Neural cell (in vitro differentiated cells): ENCODE measurements around the gene CLEC20A. TPM values are rescaled to one million over a fixed set of nuclear protein-coding genes. Genes with fewer than 3 reads are reported as not detected.

ENCODE experiments used
- H2AFZ ChIP-seq: fragments of 200-600, 300-800 bp; sonication (generic), shearing (Covaris generic); 2 replicates; pipeline ENCODE4 v1.6.0; 2014; ENCODE audit warnings: low read depth, mild to moderate bottlenecking, antibody characterized with exemption, low read length, moderate library complexity
- H3F3A ChIP-seq: fragments of 200-600 bp; shearing (Covaris generic); 2 replicates; pipeline ENCODE4 v1.6.1; 2016; ENCODE audit warnings: mild to moderate bottlenecking, moderate library complexity, mixed read lengths, antibody characterized with exemption, low read length; ENCODE audit not compliant: insufficient read depth, poor library complexity, severe bottlenecking
- H3K27ac ChIP-seq: fragments of 200-600, 300-800 bp; sonication (generic), shearing (Covaris generic); 2 replicates; pipeline ENCODE4 v1.5.1; 2014; ENCODE audit warnings: mild to moderate bottlenecking, low read length, moderate library complexity
- H3K27me3 ChIP-seq: fragments of 300-800, 200-600 bp; sonication (generic), shearing (Covaris generic); 2 replicates; pipeline ENCODE4 v1.6.0; 2014; ENCODE audit warnings: mild to moderate bottlenecking, low read depth, low read length, moderate library complexity; ENCODE audit not compliant: insufficient read depth
- H3K36me3 ChIP-seq: fragments of 300-800, 200-600 bp; sonication (generic), shearing (Covaris generic); 2 replicates; pipeline ENCODE4 v1.5.1; 2014; ENCODE audit warnings: mild to moderate bottlenecking, antibody characterized with exemption, low read length, moderate library complexity; ENCODE audit not compliant: insufficient read depth
- H3K4me2 ChIP-seq: fragments of 300-800, 200-600 bp; sonication (generic), shearing (Covaris generic); 2 replicates; pipeline ENCODE4 v1.6.0; 2014; ENCODE audit warnings: mild to moderate bottlenecking, low read length
- H3K4me3 ChIP-seq: fragments of 300-800, 200-600 bp; sonication (generic), shearing (Covaris generic); 2 replicates; pipeline ENCODE4 v1.5.1; 2014; ENCODE audit warnings: mild to moderate bottlenecking, low read length, moderate library complexity
- H3K79me2 ChIP-seq: fragments of 200-600 bp; shearing (Covaris generic); replicated peaks from 2 replicates; pipeline ENCODE4 v1.6.0; 2014; ENCODE audit warnings: mild to moderate bottlenecking, low read length, moderate library complexity; ENCODE audit not compliant: insufficient read depth
- H3K9ac ChIP-seq: fragments of 300-800, 200-600 bp; sonication (generic), shearing (Covaris generic); 2 replicates; pipeline ENCODE4 v1.6.1; 2016; ENCODE audit warnings: mild to moderate bottlenecking, low read length, mixed read lengths
- H3K9me2 ChIP-seq: fragments of 200-600 bp; shearing (Covaris generic); 2 replicates; pipeline ENCODE4 v1.6.1; 2016; ENCODE audit warnings: mild to moderate bottlenecking, low read length, mixed read lengths; ENCODE audit not compliant: insufficient read depth
- H3K9me3 ChIP-seq: fragments of 200-600, 300-800 bp; sonication (generic), shearing (Covaris generic); 2 replicates; pipeline ENCODE4 v1.6.1; 2016; ENCODE audit warnings: mild to moderate bottlenecking, mixed run types, low read length, moderate library complexity, mixed read lengths
- H4K20me1 ChIP-seq: fragments of 200-600 bp; shearing (Covaris generic); 2 replicates; pipeline ENCODE4 v1.6.1; 2016; ENCODE audit warnings: mild to moderate bottlenecking, mixed run types; ENCODE audit not compliant: insufficient read depth
- EP300 ChIP-seq: fragments of 450-650 bp; conservative IDR thresholded peaks from 2 replicates; pipeline ENCODE4 v1.6.1; 2014; ENCODE audit warnings: antibody characterized with exemption, mild to moderate bottlenecking, moderate library complexity; ENCODE audit not compliant: poor library complexity, severe bottlenecking
- EZH2 ChIP-seq: fragments of 200-600, 300-800 bp; shearing (Covaris generic), sonication (generic); IDR thresholded peaks from 2 replicates; pipeline ENCODE4 v1.6.1; 2014; ENCODE audit warnings: antibody characterized with exemption, low read length, borderline replicate concordance, mild to moderate bottlenecking; ENCODE audit not compliant: insufficient read depth, poor library complexity, severe bottlenecking
- MXI1 ChIP-seq: fragments of 450-650 bp; conservative IDR thresholded peaks from 2 replicates; pipeline ENCODE4 v1.6.1; 2014; ENCODE audit warnings: antibody characterized with exemption, mild to moderate bottlenecking; ENCODE audit not compliant: poor library complexity, severe bottlenecking
- POLR2AphosphoS5 ChIP-seq: IDR thresholded peaks from 2 replicates; pipeline ENCODE4 v1.6.1; 2012
- RAD21 ChIP-seq: fragments of 450-650 bp; conservative IDR thresholded peaks from 2 replicates; pipeline ENCODE4 v1.6.1; 2014; ENCODE audit warnings: antibody characterized with exemption, mild to moderate bottlenecking, moderate library complexity
- SMC3 ChIP-seq: fragments of 450-650 bp; conservative IDR thresholded peaks from 2 replicates; pipeline ENCODE4 v1.6.1; 2014; ENCODE audit warnings: antibody characterized with exemption, mild to moderate bottlenecking, moderate library complexity; ENCODE audit not compliant: poor library complexity
- TAF1 ChIP-seq: IDR thresholded peaks from 2 replicates; pipeline ENCODE4 v1.6.1; 2012; ENCODE audit warnings: low read depth
- polyA plus RNA-seq: library from polyadenylated mRNA; depleted of rRNA; stranded (reverse); fragments of >200 nt; gene quantifications from 2 replicates; pipeline ENCODE4 v1.2.3, GENCODE V29; 2014
- TF ChIP-seq, protein P1 (sequence below): fragments of 450-650 bp; IDR thresholded peaks from 2 replicates; pipeline ENCODE4 v1.5.1; 2014; ENCODE audit warnings: antibody characterized with exemption, mild to moderate bottlenecking, moderate library complexity; ENCODE audit not compliant: poor library complexity, severe bottlenecking
- TF ChIP-seq, protein P2 (sequence below): IDR thresholded peaks from 2 replicates; pipeline ENCODE4 v1.6.1; 2012; ENCODE audit warnings: borderline replicate concordance

CLEC20A gene
- polyA plus RNA-seq, 1 donor from 2014 or later = 0.78 TPM

DNA sequence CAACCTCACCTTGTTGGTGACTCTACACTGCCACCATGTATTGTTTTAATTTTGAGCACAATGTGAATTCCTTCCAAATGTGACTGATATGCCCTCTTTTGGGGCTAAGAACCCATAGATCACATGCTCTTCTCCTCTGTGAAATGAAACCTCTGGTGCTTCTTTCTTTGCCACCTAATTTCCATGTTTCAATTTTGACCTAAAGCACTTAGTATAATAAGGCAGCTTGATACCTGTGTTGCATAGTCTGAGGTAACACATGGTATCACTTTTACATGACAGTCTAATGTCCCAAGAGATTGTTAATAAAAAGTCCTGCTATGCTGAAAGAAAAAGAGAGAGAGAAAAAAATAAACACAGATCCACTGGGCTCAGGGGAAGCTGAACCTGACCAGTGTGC lies 24.2 kb downstream of the CLEC20A start:
- peaks cover 13% of the 10 kb centered on the region for H3K36me3 ChIP-seq
- H3K27me3 ChIP-seq = no peaks in the 10 kb centered on the region
- no peak overlapping the region for H2AFZ ChIP-seq
- H3F3A ChIP-seq = no peaks in the 10 kb centered on the region
- no peak overlapping the region for H3K9ac ChIP-seq
- no peak for TF ChIP-seq TAF1
- TF ChIP-seq EP300 = no peak
- TF ChIP-seq, protein P1, sequence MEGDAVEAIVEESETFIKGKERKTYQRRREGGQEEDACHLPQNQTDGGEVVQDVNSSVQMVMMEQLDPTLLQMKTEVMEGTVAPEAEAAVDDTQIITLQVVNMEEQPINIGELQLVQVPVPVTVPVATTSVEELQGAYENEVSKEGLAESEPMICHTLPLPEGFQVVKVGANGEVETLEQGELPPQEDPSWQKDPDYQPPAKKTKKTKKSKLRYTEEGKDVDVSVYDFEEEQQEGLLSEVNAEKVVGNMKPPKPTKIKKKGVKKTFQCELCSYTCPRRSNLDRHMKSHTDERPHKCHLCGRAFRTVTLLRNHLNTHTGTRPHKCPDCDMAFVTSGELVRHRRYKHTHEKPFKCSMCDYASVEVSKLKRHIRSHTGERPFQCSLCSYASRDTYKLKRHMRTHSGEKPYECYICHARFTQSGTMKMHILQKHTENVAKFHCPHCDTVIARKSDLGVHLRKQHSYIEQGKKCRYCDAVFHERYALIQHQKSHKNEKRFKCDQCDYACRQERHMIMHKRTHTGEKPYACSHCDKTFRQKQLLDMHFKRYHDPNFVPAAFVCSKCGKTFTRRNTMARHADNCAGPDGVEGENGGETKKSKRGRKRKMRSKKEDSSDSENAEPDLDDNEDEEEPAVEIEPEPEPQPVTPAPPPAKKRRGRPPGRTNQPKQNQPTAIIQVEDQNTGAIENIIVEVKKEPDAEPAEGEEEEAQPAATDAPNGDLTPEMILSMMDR = no peak
- no peak for TF ChIP-seq EZH2
- no peak for TF ChIP-seq SMC3
- no peak for TF ChIP-seq POLR2AphosphoS5
- TF ChIP-seq, protein P2, sequence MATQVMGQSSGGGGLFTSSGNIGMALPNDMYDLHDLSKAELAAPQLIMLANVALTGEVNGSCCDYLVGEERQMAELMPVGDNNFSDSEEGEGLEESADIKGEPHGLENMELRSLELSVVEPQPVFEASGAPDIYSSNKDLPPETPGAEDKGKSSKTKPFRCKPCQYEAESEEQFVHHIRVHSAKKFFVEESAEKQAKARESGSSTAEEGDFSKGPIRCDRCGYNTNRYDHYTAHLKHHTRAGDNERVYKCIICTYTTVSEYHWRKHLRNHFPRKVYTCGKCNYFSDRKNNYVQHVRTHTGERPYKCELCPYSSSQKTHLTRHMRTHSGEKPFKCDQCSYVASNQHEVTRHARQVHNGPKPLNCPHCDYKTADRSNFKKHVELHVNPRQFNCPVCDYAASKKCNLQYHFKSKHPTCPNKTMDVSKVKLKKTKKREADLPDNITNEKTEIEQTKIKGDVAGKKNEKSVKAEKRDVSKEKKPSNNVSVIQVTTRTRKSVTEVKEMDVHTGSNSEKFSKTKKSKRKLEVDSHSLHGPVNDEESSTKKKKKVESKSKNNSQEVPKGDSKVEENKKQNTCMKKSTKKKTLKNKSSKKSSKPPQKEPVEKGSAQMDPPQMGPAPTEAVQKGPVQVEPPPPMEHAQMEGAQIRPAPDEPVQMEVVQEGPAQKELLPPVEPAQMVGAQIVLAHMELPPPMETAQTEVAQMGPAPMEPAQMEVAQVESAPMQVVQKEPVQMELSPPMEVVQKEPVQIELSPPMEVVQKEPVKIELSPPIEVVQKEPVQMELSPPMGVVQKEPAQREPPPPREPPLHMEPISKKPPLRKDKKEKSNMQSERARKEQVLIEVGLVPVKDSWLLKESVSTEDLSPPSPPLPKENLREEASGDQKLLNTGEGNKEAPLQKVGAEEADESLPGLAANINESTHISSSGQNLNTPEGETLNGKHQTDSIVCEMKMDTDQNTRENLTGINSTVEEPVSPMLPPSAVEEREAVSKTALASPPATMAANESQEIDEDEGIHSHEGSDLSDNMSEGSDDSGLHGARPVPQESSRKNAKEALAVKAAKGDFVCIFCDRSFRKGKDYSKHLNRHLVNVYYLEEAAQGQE = no peak
- no peak for TF ChIP-seq MXI1
- TF ChIP-seq RAD21 = no peak
- H3K27ac ChIP-seq = no peak overlapping the region
- no peaks in the 10 kb centered on the region for H3K79me2 ChIP-seq
- no peaks in the 10 kb centered on the region for H4K20me1 ChIP-seq
- H3K4me2 ChIP-seq = no peak overlapping the region
- no peak overlapping the region for H3K4me3 ChIP-seq
- H3K9me3 ChIP-seq = no peaks in the 10 kb centered on the region
- no peaks in the 10 kb centered on the region for H3K9me2 ChIP-seq

DNA sequence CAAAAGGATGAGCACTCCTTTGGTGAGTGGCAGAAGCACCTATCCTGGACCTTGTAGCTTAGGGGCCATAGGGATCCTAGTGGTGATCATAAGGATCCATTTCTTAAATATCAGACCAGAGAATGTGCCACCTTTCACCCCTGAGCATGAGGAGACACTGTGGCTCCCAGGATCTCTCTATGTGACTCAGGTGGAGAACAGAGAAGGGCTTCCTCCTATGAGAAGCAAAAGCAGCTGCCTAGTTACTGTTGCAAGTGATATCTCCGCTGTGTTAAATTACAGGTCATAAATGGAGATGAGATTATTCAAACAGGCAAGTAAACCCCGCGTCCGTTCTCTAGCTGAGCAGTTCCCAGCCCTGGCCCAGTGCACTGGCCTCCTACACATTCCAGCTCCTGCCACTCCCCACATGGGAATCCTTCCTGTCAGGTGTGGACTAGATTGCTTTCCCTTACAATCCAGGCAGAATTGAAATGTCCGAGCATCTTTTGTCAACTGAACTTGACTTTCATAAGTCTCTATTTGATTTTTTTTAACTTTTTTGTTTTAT lies 26.3 kb downstream of the CLEC20A start:
- Histone ChIP-seq H2AFZ (no peak overlapping the region), H3K36me3 (peaks cover 24% of the 10 kb centered on the region), H3K4me3 (no peak overlapping the region), H3K79me2 (no peaks in the 10 kb centered on the region), H4K20me1 (no peaks in the 10 kb centered on the region), H3F3A (no peaks in the 10 kb centered on the region), H3K9ac (no peak overlapping the region), H3K27ac (no peak overlapping the region), H3K9me3 (no peaks in the 10 kb centered on the region), H3K27me3 (no peaks in the 10 kb centered on the region), H3K4me2 (no peak overlapping the region), H3K9me2 (no peaks in the 10 kb centered on the region)
- TF ChIP-seq, protein P1 = no peak
- TF ChIP-seq MXI1 (no peak), EP300 (no peak)
